ENCODE measurements around the gene BCL2L2.

DNA sequence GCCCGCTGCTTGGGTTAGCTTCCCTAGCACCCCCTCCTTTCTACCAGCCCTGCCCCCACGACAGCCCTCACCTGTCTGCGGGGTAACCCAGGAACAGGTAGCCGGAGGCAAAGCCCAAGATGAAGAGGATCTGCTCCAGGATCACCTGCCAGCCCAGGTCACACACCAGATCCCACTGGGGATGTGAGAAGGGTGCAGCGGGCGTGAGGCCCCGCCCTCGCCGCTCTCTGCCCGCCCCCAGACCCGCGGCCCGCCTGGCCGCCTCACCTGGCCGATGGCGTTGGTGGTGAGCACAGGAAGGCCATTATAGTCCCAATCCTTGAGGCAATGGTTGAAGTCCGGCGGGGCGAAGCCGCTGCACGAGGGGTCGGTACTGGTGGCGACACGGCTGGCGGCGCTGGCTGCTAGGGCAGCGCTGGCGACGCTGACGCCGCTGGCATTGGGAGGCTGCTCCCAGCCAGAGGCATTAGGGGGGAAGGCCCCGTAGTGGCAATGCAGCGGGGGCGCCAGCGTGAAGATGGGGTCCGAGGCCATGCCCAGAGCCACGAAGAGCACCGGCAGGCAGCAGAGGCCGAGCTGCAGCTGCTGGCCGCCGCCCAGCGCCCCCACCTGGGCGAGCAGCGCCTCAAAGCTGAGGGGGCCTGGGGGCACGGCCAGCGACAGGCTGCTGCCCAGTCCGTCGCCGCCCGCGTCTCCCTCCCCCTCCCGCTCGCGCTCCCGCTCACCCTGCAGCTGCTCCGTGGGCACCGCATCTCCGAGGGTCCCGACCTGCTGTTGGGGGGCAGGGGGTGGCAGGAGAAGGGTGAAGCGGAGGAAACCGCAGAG is 45.3 kb downstream of the BCL2L2 start:
- TF ChIP-seq PPARA (CRISPR knock-in tag; IDR thresholded peaks at IDR 0.05; ENCODE audit: borderline replicate concordance) (no peak), TCF4 (CRISPR knock-in tag; IDR thresholded peaks at IDR 0.05; ENCODE audit: borderline replicate concordance) (no peak), PATZ1 (CRISPR knock-in tag; IDR thresholded peaks at IDR 0.05; ENCODE audit: borderline replicate concordance) (0 out of 2 replicates have a peak, but pooled peaks have one; percentile 28), TOX (CRISPR knock-in tag; IDR thresholded peaks at IDR 0.05; ENCODE audit: borderline replicate concordance) (no peak), ISL1 (CRISPR knock-in tag; IDR thresholded peaks at IDR 0.05) (no peak), TSHZ2 (CRISPR knock-in tag; IDR thresholded peaks at IDR 0.05) (no peak), RARB (CRISPR knock-in tag; IDR thresholded peaks at IDR 0.05) (no peak), OSR1 (CRISPR knock-in tag; IDR thresholded peaks at IDR 0.05) (no peak), BACH2 (CRISPR knock-in tag; IDR thresholded peaks at IDR 0.05; ENCODE audit: borderline replicate concordance) (no peak), ZFP3 (CRISPR knock-in tag; IDR thresholded peaks at IDR 0.05) (no peak)
